Stimulated activated naive CD8-positive, alpha-beta T cell treated with anti-CD3 and anti-CD28 coated beads, Interleukin-15, Interleukin-2, amounts not matched to agents 100 U/mL and 50 U/mL, for 24 hours (primary cell): ENCODE data around the gene KIF16B.

Source experiments
- ATAC-seq: fragments of 150-1000 bp; cut with Tn5 transposase; one replicate; pipeline ENCODE4 v1.10.0; 2021
- DNase-seq: peaks from one replicate; pipeline ENCODE4 v3.0.0; 2021

Gene KIF16B

GRCh38 chr20:16554766-16555543, 18.3 kb downstream of the KIF16B start:
- no peak for ATAC-seq
- DNase-seq = no peak

- ATAC-seq (no peak), DNase-seq (no peak)
Measured at GRCh38 chr20:16553684-16554083, 19.6 kb downstream of the KIF16B start.

- DNase-seq (no peak), ATAC-seq (no peak)
Measured at GRCh38 chr20:16553101-16553500, 20.1 kb downstream of the KIF16B start.

GRCh38 chr20:16552015-16552414, 21.2 kb downstream of the KIF16B start:
- DNase-seq (no peak), ATAC-seq (no peak)

GRCh38 chr20:16551607-16552006, 21.6 kb downstream of the KIF16B start:
- DNase-seq (no peak), ATAC-seq (no peak)

- DNase-seq = no peak
- no peak for ATAC-seq
Measured at GRCh38 chr20:16548068-16548672, 25.1 kb downstream of the KIF16B start.

- ATAC-seq (no peak), DNase-seq (no peak)
Measured at GRCh38 chr20:16544949-16545348, 28.3 kb downstream of the KIF16B start.

GRCh38 chr20:16542477-16542876, 30.8 kb downstream of the KIF16B start:
- no peak for DNase-seq
- no peak for ATAC-seq

- DNase-seq (no peak), ATAC-seq (no peak)
Measured at GRCh38 chr20:16541878-16542277, 31.4 kb downstream of the KIF16B start.

GRCh38 chr20:16541226-16541625, 32.0 kb downstream of the KIF16B start:
- ATAC-seq = no peak

GRCh38 chr20:16539280-16540021, 33.8 kb downstream of the KIF16B start:
- ATAC-seq (no peak), DNase-seq (no peak)

More at GRCh38 chr20:16541226-16541625, 32.0 kb downstream of the KIF16B start:
- DNase-seq = no peak

- DNase-seq (no peak), ATAC-seq (no peak)
Measured at GRCh38 chr20:16538779-16539178, 34.5 kb downstream of the KIF16B start.

GRCh38 chr20:16537918-16538317, 35.3 kb downstream of the KIF16B start:
- ATAC-seq = no peak
- DNase-seq = no peak

GRCh38 chr20:16537025-16537665, 36.1 kb downstream of the KIF16B start:
- DNase-seq (no peak), ATAC-seq (no peak)

- DNase-seq (no peak), ATAC-seq (no peak)
Measured at GRCh38 chr20:16535277-16535676, 38.0 kb downstream of the KIF16B start.

GRCh38 chr20:16533502-16533901, 39.7 kb downstream of the KIF16B start:
- no peak for ATAC-seq
- DNase-seq = no peak

GRCh38 chr20:16531485-16531884, 41.8 kb downstream of the KIF16B start:
- no peak for DNase-seq
- ATAC-seq = no peak

- no peak for DNase-seq
- no peak for ATAC-seq
Measured at GRCh38 chr20:16530201-16530681, 43.0 kb downstream of the KIF16B start.

GRCh38 chr20:16528078-16528477, 45.2 kb downstream of the KIF16B start:
- no peak for DNase-seq
- no peak for ATAC-seq

- no peak for DNase-seq
- no peak for ATAC-seq
Measured at GRCh38 chr20:16527438-16527837, 45.8 kb downstream of the KIF16B start.

GRCh38 chr20:16526433-16527380, 46.5 kb downstream of the KIF16B start:
- DNase-seq (no peak), ATAC-seq (no peak)
